Measurements from ENCODE around the gene ARHGAP15.

DNA sequence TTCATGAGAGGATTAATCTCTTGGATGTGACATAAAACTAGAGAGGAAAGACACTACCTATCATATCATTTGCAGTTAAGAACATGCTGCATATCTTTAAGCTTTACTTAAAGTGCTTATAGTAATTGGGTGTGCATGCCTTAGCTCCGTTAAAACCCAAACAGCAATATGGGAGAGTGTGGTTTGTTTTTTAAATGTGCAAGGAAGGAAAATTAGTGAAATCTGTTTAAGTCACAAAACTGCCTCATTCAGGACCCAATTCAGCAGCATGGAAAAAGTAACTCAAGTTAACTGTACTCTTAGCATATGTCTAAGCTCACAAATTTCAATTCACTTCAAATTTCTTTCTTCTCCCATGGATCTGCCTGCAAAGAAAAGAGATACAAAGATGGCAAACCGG, 182.2 kb downstream of the ARHGAP15 start:
- no peak for TF ChIP-seq POLR2AphosphoS5 (IDR thresholded peaks at IDR 0.05; ENCODE audit: borderline replicate concordance, low read depth, low read length)
- TF ChIP-seq EZH2 (IDR thresholded peaks at IDR 0.05) = no peak
- TF ChIP-seq FOXP2 (optimal IDR thresholded peaks at IDR 0.05; ENCODE audit: control extremely low read depth, extremely low read length, insufficient read depth) = no peak
